SW 1271 (cell line): ENCODE results near the gene AKAP13.

ENCODE experiments used
- DNase-seq, 2 experiments: peaks; one replicate each; lab custom pipeline; 2025; lab: John Stamatoyannopoulos, UW

AKAP13 gene

DNA sequence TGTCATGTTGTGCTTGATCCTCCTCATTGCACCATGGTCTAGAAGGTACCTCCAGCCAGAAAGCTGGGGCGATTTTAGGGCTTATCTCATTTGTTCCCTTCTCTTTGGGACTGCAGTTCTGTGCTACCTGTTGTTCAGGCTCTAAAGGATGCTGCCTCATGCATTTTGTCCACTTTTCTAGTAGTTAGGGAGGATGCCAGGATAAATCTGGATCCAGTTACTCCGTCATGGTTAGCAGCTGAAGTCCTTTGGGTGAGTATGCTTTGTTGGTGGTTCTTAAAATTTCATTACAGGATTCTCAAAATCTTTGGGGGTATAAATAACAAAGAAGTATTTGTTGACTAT, 8.9 kb downstream of the AKAP13 start:
- no peak for DNase-seq

DNA sequence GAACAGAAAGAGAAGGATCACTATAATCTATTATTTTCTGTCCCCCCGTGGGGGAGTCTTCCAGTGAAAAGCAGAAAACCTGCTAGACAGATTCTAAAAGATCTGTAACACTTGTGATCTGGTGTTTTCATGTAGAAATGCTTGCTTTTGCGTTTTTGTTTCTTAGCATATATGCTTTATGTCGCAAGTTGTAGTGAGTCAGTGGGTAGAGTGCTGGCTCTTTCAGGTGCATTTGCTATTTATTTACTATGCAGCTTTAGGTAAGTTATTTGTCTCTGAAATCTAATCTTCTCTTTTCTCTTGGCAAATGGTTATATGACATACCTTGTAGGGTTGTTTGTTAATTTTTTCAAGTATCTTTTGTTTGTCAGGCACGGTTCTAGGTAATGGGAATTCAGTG, 9.4 kb downstream of the AKAP13 start:
- DNase-seq: no peak

DNA sequence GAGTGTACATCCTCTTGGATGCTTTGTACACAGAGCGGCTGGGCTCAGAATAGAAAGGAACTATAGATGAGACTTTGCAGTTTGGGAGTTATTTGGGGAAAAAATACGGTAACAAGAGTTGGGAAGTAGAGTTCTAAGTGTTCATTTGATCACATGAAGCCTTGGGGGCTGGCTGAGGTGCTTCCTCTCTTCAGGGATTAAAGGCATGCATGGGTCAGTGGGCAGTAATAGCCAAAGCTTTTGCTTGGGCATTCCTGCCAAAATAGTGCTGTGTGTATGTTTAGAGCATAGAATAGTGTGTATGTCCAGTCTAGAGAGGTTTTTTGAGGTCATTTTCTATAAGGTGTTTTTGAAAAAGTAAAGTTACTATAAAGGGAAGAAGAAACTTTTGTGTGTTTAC, 12.8 kb downstream of the AKAP13 start:
- no peak for DNase-seq

DNA sequence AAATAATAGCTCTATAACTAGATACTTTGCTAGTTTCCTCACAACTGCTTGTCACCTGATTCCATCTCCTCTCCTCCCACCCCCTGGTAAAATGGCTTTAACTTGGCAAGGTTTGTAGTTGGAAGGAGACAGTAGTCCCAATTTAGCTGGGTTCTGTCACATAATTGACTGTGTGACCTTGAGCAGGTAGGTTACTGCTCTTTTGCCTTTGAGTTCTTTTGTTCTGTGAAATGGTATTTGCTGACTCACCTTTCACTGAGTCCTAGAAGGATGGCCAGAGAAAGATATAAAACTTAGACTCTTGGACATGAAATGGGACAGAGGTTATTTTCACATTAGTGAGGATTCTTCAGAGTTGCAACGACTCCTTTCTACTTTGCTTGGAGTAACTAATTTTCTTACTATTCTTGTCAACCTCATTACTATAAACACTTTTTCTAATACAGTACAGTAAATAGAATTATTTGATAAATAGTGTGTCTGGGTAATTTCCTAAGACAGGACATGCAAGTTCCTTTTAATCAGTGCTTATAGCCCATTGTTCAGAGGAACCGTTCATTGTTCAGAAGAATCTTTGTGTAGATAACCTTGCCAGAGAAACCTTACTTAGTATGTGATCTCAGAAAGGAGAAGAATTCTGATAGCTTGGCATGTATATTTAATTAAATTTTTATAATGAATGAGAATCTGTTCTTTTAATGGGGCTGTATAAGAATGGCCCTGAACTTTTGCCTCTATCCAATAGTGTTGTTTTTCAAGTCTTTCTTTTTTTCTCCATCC, 14.3 kb downstream of the AKAP13 start:
- no peak for DNase-seq

DNA sequence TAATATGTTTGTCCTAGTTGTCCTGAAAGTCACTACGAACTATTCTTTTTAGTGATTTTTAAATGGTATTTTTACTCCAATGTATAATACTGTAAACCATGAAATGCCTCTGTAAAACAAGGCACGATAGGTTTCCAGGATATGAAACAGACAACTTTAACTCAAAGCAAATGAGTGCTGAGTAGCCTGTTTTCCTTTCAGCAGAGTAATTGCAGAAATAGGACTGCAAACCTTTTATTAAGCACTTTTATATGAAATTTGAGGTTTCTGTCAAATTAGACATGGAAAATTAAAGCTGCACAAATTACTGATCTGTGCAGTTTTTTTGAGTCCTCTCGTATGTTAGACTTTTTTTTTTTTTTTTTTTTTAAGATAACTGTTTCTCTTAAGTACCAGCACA, 16.2 kb downstream of the AKAP13 start:
- no peak for DNase-seq

GRCh38 chr15:85397151-85397550, 16.7 kb downstream of the AKAP13 start:
- no peak for DNase-seq

- no peak for DNase-seq
These were observed 17.5 kb downstream of the AKAP13 start for GRCh38 chr15:85397926-85398325.

GRCh38 chr15:85398822-85399221, 18.4 kb downstream of the AKAP13 start:
- DNase-seq: no peak

- no peak for DNase-seq
These were observed 19.2 kb downstream of the AKAP13 start for GRCh38 chr15:85399627-85400026.

DNA sequence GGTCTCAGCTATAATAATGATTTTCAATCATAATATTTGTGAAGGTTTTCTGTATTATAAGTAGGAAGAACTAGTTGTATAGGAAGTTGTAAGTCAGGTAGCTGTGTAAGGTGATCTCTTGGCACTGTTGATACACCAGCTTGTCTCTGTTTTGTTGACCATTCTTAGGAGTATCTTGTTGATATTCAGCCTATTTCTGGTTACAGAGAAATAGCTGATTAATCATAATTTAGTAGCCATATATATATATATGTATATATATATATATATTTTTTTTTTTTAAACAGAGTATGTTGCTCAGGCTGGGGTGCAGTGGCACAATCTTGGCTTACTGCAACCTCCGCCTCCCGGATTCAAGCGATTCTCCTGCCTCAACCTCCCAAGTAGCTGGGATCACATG, 20.2 kb downstream of the AKAP13 start:
- DNase-seq: no peak

GRCh38 chr15:85401108-85401774, 20.8 kb downstream of the AKAP13 start:
- DNase-seq: no peak

GRCh38 chr15:85402195-85402881, 21.9 kb downstream of the AKAP13 start:
- no peak for DNase-seq

GRCh38 chr15:85403745-85404144, 23.3 kb downstream of the AKAP13 start:
- peak in 1 of 2 experiments; percentile 46 for DNase-seq

- no peak for DNase-seq
These were observed 23.9 kb downstream of the AKAP13 start for GRCh38 chr15:85404176-85404917.

DNA sequence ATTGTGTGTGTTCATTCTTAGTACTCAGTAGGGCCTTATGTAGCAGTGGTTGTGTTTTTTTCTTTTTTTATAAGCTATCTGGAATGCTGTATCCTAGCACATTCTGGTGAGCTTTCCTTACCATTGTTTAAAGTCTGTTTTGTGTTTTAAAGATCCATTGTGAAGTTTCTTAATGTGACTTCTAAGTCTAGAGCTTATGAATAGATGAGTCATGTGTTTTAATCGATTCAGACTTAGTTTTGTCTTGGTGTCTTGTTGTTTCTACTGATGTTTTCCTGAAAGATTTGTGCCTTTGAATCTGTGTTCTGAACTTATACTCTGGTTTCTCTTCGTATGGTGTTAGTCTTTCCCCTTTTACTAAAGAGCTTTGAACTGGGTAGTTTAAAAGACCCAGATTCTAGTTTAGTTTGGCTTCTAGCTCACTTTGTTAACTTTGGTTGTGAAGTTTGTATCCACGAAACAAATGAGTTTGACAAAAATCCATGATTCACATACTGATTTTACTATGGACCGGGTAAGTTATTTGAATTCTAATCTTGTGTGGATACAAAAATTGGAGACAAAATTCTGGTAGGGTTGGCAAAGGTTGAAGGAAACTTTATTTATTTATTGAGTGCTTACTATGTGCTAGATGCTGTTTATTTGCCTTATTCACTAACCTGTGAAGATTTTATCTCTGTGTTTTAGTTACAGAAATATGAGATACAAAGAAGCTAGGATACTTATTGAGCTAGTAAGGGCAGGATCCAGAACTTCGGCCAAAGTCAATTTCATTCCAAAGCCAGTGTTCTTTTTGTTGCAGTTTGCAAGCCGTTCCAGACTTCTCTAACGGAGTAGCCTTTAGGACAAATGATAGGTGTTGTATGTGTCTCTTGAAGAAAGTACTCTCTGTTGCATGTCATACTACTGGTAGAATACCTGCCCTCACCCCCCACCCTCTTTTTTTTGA, 24.8 kb downstream of the AKAP13 start:
- DNase-seq: no peak

DNA sequence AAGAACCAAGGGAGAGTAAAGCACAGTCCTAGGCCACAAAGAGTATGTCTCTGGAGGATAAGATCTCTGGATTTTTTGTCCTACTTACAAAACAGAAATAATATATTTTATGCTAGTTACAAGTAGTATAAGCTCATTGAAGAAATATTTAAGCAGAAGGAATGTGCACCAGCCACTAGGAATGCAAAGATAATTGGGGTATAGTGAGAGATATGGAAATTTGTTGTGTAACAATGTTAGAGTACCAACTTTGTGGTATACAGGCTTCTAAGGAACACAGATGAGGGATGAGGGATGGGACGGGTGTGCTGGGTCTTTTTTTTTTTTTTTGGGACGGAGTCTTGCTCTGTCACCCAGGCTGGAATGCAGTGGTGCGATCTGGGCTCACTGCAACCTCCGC, 26.5 kb downstream of the AKAP13 start:
- DNase-seq: no peak

DNA sequence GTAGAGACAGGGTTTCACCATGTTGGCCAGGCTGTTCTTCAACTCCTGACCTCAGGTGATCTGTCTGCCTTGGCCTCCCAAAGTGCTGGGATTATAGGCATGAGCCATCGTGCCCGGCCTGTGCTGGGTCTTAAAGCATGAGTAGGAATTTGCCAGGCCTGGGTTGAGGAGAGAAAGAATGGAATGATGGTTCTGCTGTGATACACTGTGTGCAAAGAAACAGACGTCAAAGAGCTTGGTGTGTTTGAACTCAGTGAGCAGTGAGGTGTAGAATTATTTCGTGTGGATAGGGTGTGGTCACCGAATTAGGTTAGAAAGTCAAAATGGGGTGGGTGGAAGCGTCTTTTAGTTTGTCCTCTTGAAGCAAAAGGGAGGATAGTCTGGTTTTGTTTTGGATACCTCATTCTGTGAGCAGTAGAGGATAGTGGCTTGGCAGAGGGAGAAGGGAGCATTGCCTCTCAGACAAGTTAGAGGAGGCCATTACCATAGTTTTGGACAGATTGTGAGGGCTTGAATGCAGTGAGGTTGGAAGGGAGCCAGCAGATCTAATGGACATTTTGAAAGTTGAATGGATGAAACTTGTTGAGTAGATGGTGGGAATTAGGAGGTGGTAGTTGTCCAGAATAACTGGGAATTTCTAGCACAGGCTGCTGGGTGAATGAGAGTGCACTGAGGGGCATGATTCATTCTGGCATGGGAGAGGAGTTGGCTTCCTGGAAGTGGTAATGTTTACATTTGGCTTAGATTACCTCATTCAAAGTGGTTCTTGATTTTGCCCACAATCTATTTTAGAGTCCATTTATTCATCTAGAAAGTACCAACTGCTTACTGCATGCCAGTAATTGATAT, 27.2 kb downstream of the AKAP13 start:
- DNase-seq: peak; percentile 66 to 84

DNA sequence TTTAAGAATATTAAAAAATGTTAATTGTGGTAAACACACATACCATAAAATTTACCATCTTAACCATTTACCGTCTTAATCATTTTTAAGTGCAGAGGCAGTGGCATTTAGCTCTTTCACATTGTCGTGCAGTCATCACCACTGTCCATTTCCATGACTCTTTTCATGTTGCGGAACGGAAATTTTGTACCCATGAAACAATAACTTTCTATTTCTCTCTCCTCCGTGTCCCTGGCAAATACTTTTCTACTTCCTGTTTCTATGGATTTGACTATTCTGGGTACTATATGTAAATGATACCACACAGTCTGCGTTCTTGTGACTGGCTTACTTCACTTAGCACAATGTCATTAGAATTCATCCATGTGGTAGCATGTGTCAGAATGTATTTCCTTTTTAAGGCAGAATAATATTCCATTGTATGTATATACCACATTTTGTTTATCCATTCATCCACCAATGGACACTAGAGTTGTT, 27.9 kb downstream of the AKAP13 start:
- DNase-seq: no peak

- DNase-seq: peak; percentile 26 to 57
These were observed 31.7 kb downstream of the AKAP13 start for GRCh38 chr15:85412066-85412465.
